Measurements from ENCODE around the gene BEND7.

Gene BEND7

GRCh38 chr10:13422800-13423199, 106.0 kb downstream of the BEND7 start:
- DNase-seq (ENCODE audit: low spot score): no peak
- in situ Hi-C loops (cut with MboI; ENCODE audit: low sequenced_read_pairs, unreplicated experiment): no loop called here
- TF ChIP-seq CTCF (IDR thresholded peaks at IDR 0.05; ENCODE audit: borderline replicate concordance, control extremely low read depth, extremely low read depth, insufficient read depth, missing control alignments): no peak

- DNase-seq (ENCODE audit: low spot score): no peak
Observed at GRCh38 chr10:13421382-13421917, 107.4 kb downstream of the BEND7 start.

GRCh38 chr10:13420532-13421307, 108.1 kb downstream of the BEND7 start:
- TF ChIP-seq CTCF (IDR thresholded peaks at IDR 0.05; ENCODE audit: borderline replicate concordance, control extremely low read depth, extremely low read depth, insufficient read depth, missing control alignments): no peak
- no peak for DNase-seq (ENCODE audit: low spot score)
- in situ Hi-C loops (cut with MboI; ENCODE audit: low sequenced_read_pairs, unreplicated experiment): no loop called here

More at GRCh38 chr10:13421382-13421917, 107.4 kb downstream of the BEND7 start:
- TF ChIP-seq CTCF (IDR thresholded peaks at IDR 0.05; ENCODE audit: borderline replicate concordance, control extremely low read depth, extremely low read depth, insufficient read depth, missing control alignments): no peak
- in situ Hi-C loops (cut with MboI; ENCODE audit: low sequenced_read_pairs, unreplicated experiment): no loop called here

GRCh38 chr10:13417459-13418126, 111.2 kb downstream of the BEND7 start:
- in situ Hi-C loops (cut with MboI; ENCODE audit: low sequenced_read_pairs, unreplicated experiment): no loop called here
- DNase-seq (ENCODE audit: low spot score): no peak
- TF ChIP-seq CTCF (IDR thresholded peaks at IDR 0.05; ENCODE audit: borderline replicate concordance, control extremely low read depth, extremely low read depth, insufficient read depth, missing control alignments): no peak

GRCh38 chr10:13416760-13417159, 112.1 kb downstream of the BEND7 start:
- in situ Hi-C loops (cut with MboI; ENCODE audit: low sequenced_read_pairs, unreplicated experiment): no loop called here
- DNase-seq (ENCODE audit: low spot score): no peak

More at GRCh38 chr10:13416760-13417159, 112.1 kb downstream of the BEND7 start:
- TF ChIP-seq CTCF (IDR thresholded peaks at IDR 0.05; ENCODE audit: borderline replicate concordance, control extremely low read depth, extremely low read depth, insufficient read depth, missing control alignments): no peak

Measured in GM13976 (cell line).